H9 (cell line): ENCODE data around the gene TSPYL2. TPM values are rescaled to one million over a fixed set of nuclear protein-coding genes. Genes with fewer than 3 reads are reported as not detected.

Experiments used
- DNase-seq: peaks from one replicate; pipeline ENCODE4 v3.0.0-alpha.2; 2017
- H2AFZ ChIP-seq: one replicate; pipeline ENCODE4 v1.6.1; 2013; ENCODE audit warnings: mild to moderate bottlenecking, low read length, control low read depth, moderate library complexity
- H2AK5ac ChIP-seq: 2 replicates; pipeline ENCODE4 v1.6.1; 2013; ENCODE audit warnings: low read length, control low read depth, mixed read lengths; ENCODE audit not compliant: insufficient read length
- H2BK120ac ChIP-seq: one replicate; pipeline ENCODE4 v1.6.1; 2013; ENCODE audit warnings: low read depth, mild to moderate bottlenecking, low read length, control low read depth, inconsistent platforms; ENCODE audit not compliant: poor library complexity, severe bottlenecking
- H2BK12ac ChIP-seq: 2 replicates; pipeline ENCODE4 v1.6.1; 2013; ENCODE audit warnings: low read length, control low read depth, mixed read lengths, low read depth; ENCODE audit not compliant: insufficient read length
- H2BK15ac ChIP-seq: 2 replicates; pipeline ENCODE4 v1.6.1; 2013; ENCODE audit warnings: low read depth, low read length, control low read depth
- H2BK20ac ChIP-seq: one replicate; pipeline ENCODE4 v1.6.1; 2013; ENCODE audit warnings: low read depth, mild to moderate bottlenecking, low read length, control low read depth, inconsistent platforms; ENCODE audit not compliant: poor library complexity, severe bottlenecking
- H2BK5ac ChIP-seq: 2 replicates; pipeline ENCODE4 v1.6.1; 2013; ENCODE audit warnings: low read length, control low read depth, mixed read lengths; ENCODE audit not compliant: insufficient read length
- H3K14ac ChIP-seq: 2 replicates; pipeline ENCODE4 v1.6.1; 2013; ENCODE audit warnings: low read length, control low read depth; ENCODE audit not compliant: insufficient read depth
- H3K18ac ChIP-seq: 2 replicates; pipeline ENCODE4 v1.6.1; 2013; ENCODE audit warnings: low read depth, mild to moderate bottlenecking, mixed read lengths, low read length, control low read depth; ENCODE audit not compliant: insufficient read length
- H3K23ac ChIP-seq: 2 replicates; pipeline ENCODE4 v1.6.1; 2013; ENCODE audit warnings: low read length, control low read depth, mixed read lengths, low read depth; ENCODE audit not compliant: insufficient read length
- H3K23me2 ChIP-seq: 2 replicates; pipeline ENCODE4 v1.6.1; 2013; ENCODE audit warnings: low read depth, mild to moderate bottlenecking, mixed read lengths, low read length, control low read depth; ENCODE audit not compliant: insufficient read length, poor library complexity, severe bottlenecking
- H3K27ac ChIP-seq: 2 replicates; pipeline ENCODE4 v1.5.1; 2013; ENCODE audit warnings: low read length, control low read depth, mixed read lengths, low read depth; ENCODE audit not compliant: insufficient read length
- H3K27me3 ChIP-seq: 2 replicates; pipeline ENCODE4 v1.6.1; 2013; ENCODE audit warnings: low read length, control low read depth, inconsistent platforms; ENCODE audit not compliant: insufficient read depth
- H3K4ac ChIP-seq: 2 replicates; pipeline ENCODE4 v1.6.1; 2013; ENCODE audit warnings: low read depth, mild to moderate bottlenecking, control low read depth, inconsistent platforms, low read length, moderate library complexity
- H3K4me1 ChIP-seq: 2 replicates; pipeline ENCODE4 v1.6.1; 2013; ENCODE audit warnings: low read length, control low read depth, inconsistent platforms; ENCODE audit not compliant: insufficient read depth
- H3K4me2 ChIP-seq: 2 replicates; pipeline ENCODE4 v1.6.1; 2013; ENCODE audit warnings: low read length, control low read depth, mixed read lengths; ENCODE audit not compliant: insufficient read length, insufficient read depth
- H3K56ac ChIP-seq: 2 replicates; pipeline ENCODE4 v1.6.1; 2013; ENCODE audit warnings: low read depth, mild to moderate bottlenecking, mixed read lengths, low read length, control low read depth; ENCODE audit not compliant: insufficient read length
- H3K79me1 ChIP-seq: 2 replicates; pipeline ENCODE4 v1.6.1; 2013; ENCODE audit warnings: low read depth, mild to moderate bottlenecking, moderate library complexity, low read length, control low read depth, inconsistent platforms; ENCODE audit not compliant: insufficient read depth, poor library complexity, severe bottlenecking
- H3K79me2 ChIP-seq: 2 replicates; pipeline ENCODE4 v1.6.1; 2013; ENCODE audit warnings: low read length, control low read depth, inconsistent platforms; ENCODE audit not compliant: insufficient read depth
- H3K9ac ChIP-seq: 2 replicates; pipeline ENCODE4 v1.6.1; 2013; ENCODE audit warnings: low read length, control low read depth, mixed read lengths; ENCODE audit not compliant: insufficient read length; ENCODE audit errors: extremely low read depth
- H3K9me3 ChIP-seq: one replicate; pipeline ENCODE4 v1.6.1; 2013; ENCODE audit warnings: low read depth, low read length, inconsistent platforms; ENCODE audit not compliant: control insufficient read depth
- H3T11ph ChIP-seq: one replicate; pipeline ENCODE4 v1.6.1; 2013; ENCODE audit warnings: mild to moderate bottlenecking, low read length, control low read depth, inconsistent platforms
- H4K20me1 ChIP-seq: one replicate; pipeline ENCODE4 v1.6.1; 2013; ENCODE audit not compliant: control insufficient read depth, insufficient read length, insufficient read depth
- H4K5ac ChIP-seq: 2 replicates; pipeline ENCODE4 v1.6.1; 2013; ENCODE audit warnings: low read depth, mild to moderate bottlenecking, mixed read lengths, low read length, control low read depth; ENCODE audit not compliant: insufficient read length
- H4K8ac ChIP-seq: replicated peaks from 2 replicates; pipeline ENCODE4 v1.6.1; 2013; ENCODE audit warnings: low read length, control low read depth, mixed read lengths, low read depth; ENCODE audit not compliant: insufficient read length
- H4K91ac ChIP-seq: 2 replicates; pipeline ENCODE4 v1.6.1; 2013; ENCODE audit warnings: low read depth, mild to moderate bottlenecking, moderate library complexity, mixed read lengths, low read length, control low read depth; ENCODE audit not compliant: insufficient read length
- H3K27ac Mint-ChIP-seq, 3 experiments: 2 replicates in 2 of 3; 3 replicates in 1 of 3; pipeline ENCODE4 v1.8.0; 2020 to 2021; ENCODE audit warnings: mixed read lengths in 3 of 3, mild to moderate bottlenecking in 1 of 3, moderate library complexity in 1 of 3
- H3K27me3 Mint-ChIP-seq: 2 replicates; pipeline ENCODE4 v1.8.0; 2021; ENCODE audit warnings: low read depth, mild to moderate bottlenecking, moderate library complexity, mixed read lengths
- H3K36me3 Mint-ChIP-seq, 3 experiments: 2 replicates in 2 of 3; 3 replicates in 1 of 3; pipeline ENCODE4 v1.8.0; 2020 to 2021; ENCODE audit warnings: low read depth in 3 of 3, mixed read lengths in 3 of 3; ENCODE audit not compliant: insufficient read depth in 1 of 3
- H3K4me1 Mint-ChIP-seq, 2 experiments: 2 replicates each; pipeline ENCODE4 v1.8.0; 2020; ENCODE audit warnings: mixed read lengths in 2 of 2
- H3K4me3 Mint-ChIP-seq, 2 experiments: 2 replicates in 1 of 2; 3 replicates in 1 of 2; pipeline ENCODE4 v1.8.0; 2020 to 2021; ENCODE audit warnings: mild to moderate bottlenecking in 2 of 2, mixed read lengths in 2 of 2, moderate library complexity in 1 of 2
- H3K9me3 Mint-ChIP-seq, 2 experiments: 2 replicates in 1 of 2; 3 replicates in 1 of 2; pipeline ENCODE4 v1.8.0; 2020; ENCODE audit warnings: mild to moderate bottlenecking in 2 of 2, mixed read lengths in 2 of 2, moderate library complexity in 1 of 2
- CTCF ChIP-seq: fragments of 200-600 bp; sonication (generic); conservative IDR thresholded peaks from 3 replicates; pipeline ENCODE4 v1.8.0; 2021; ENCODE audit warnings: antibody characterized with exemption, mild to moderate bottlenecking
- WGBS: extraction: QIAGEN DNeasy Blood & Tissue Kit; methylation state at CpG from one replicate; pipeline ENCODE4 v1.1.7; 2013; ENCODE audit warnings: missing lambda C conversion rate, low lambda C conversion rate, mixed read lengths; ENCODE audit not compliant: insufficient read length; ENCODE audit errors: extremely low coverage; 5-methylcytosine and 5-hydroxymethylcytosine counted together
- total RNA-seq: library from RNA; stranded (reverse); gene quantifications from 2 replicates; pipeline ENCODE4 v1.2.1, GENCODE V29; 2021

TSPYL2 gene
- total RNA-seq, 1 experiment from 2014 or later: 24.6 TPM

- Histone ChIP-seq H4K91ac (no peak overlapping the region), H2BK20ac (no peak overlapping the region), H3K9ac (no peak overlapping the region), H3K4me2 (no peak overlapping the region), H2BK5ac (no peak overlapping the region), H4K20me1 (no peaks in the 10 kb centered on the region), H2BK12ac (no peak overlapping the region), H3K27ac (no peak overlapping the region), H4K5ac (no peak overlapping the region), H3K4ac (no peak overlapping the region), H3K4me1 (no peaks in the 10 kb centered on the region), H3K9me3 (peaks cover 24% of the 10 kb centered on the region), H3K27me3 (no peaks in the 10 kb centered on the region), H3K79me2 (no peaks in the 10 kb centered on the region), H2BK15ac (no peak overlapping the region), H3K56ac (no peak overlapping the region), H4K8ac (no peak overlapping the region), H3K18ac (no peak overlapping the region), H3T11ph (no peak overlapping the region), H2AK5ac (no peak overlapping the region), H2BK120ac (no peak overlapping the region), H3K23me2 (no peaks in the 10 kb centered on the region), H3K79me1 (no peaks in the 10 kb centered on the region), H3K23ac (no peak overlapping the region), H2AFZ (no peak overlapping the region), H3K14ac (no peak overlapping the region)
- Mint-ChIP-seq H3K4me3 (no peak overlapping the region), H3K9me3 (peaks cover 62 to 64% of the 10 kb centered on the region in 2 experiments), H3K27me3 (no peaks in the 10 kb centered on the region), H3K4me1 (no peaks in the 10 kb centered on the region), H3K27ac (no peak overlapping the region), H3K36me3 (peaks cover 6 to 18% (median 7%) of the 10 kb centered on the region in 3 experiments)
- no CpG with 5 or more reads among the region's 4 CpGs for WGBS
- DNase-seq: no peak
- TF ChIP-seq CTCF: no peak
Measured at GRCh38 chrX:53133400-53133799, 51.2 kb downstream of the TSPYL2 start.
